NB4 (cell line): ENCODE results near the gene PHLDB3.
A peak's percentile ranks its signal among the peaks of the same experiment; 100 is the strongest.

Experiments
- DNase-seq: peaks from one replicate; pipeline ENCODE4 v3.0.0; 2010; ENCODE audit warnings: low read depth
- H3K4me3 ChIP-seq: one replicate; pipeline ENCODE4 v1.5.1; 2011; ENCODE audit warnings: mild to moderate bottlenecking, low read depth, low read length, moderate library complexity
- MYC ChIP-seq: IDR thresholded peaks from 2 replicates; pipeline ENCODE4 v1.6.1; 2011; ENCODE audit warnings: low read depth, low read length
- POLR2A ChIP-seq: IDR thresholded peaks from 2 replicates; pipeline ENCODE4 v1.6.1; 2011; ENCODE audit warnings: mild to moderate bottlenecking; ENCODE audit not compliant: insufficient read length; ENCODE audit errors: extremely low read depth
- TF ChIP-seq, protein P1 (sequence below): IDR thresholded peaks from 2 replicates; pipeline ENCODE4 v1.6.1; 2011; ENCODE audit warnings: low read depth, low read length
- TF ChIP-seq, protein P2 (sequence below): IDR thresholded peaks from one replicate; pipeline ENCODE4 v1.5.1; 2012; ENCODE audit warnings: low read depth, low read length

PHLDB3 gene

DNA sequence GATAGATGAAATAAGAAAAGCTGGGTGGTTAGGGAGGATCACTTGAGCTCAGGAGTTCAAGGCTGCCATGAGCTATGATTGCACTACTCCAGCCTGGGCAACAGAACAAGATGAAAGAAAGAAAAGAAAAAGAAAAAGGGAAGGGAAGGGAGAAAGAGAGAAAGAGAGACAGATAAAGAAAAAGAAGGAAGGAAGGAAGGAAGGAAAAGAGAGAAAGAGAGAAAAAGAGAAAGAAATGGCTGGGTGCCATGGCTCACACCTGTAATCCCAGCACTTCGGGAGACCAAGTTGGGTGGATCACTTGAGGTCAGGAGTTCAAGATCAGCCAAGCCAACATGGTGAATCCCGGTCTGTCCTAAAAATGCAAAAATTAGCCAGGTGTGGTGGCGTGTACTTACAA, 68.8 kb downstream of the PHLDB3 start:
- no peak for DNase-seq
- TF ChIP-seq POLR2A (no peak), MYC (no peak)
- TF ChIP-seq, protein P1, sequence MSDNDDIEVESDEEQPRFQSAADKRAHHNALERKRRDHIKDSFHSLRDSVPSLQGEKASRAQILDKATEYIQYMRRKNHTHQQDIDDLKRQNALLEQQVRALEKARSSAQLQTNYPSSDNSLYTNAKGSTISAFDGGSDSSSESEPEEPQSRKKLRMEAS = no peak
- TF ChIP-seq, protein P2, sequence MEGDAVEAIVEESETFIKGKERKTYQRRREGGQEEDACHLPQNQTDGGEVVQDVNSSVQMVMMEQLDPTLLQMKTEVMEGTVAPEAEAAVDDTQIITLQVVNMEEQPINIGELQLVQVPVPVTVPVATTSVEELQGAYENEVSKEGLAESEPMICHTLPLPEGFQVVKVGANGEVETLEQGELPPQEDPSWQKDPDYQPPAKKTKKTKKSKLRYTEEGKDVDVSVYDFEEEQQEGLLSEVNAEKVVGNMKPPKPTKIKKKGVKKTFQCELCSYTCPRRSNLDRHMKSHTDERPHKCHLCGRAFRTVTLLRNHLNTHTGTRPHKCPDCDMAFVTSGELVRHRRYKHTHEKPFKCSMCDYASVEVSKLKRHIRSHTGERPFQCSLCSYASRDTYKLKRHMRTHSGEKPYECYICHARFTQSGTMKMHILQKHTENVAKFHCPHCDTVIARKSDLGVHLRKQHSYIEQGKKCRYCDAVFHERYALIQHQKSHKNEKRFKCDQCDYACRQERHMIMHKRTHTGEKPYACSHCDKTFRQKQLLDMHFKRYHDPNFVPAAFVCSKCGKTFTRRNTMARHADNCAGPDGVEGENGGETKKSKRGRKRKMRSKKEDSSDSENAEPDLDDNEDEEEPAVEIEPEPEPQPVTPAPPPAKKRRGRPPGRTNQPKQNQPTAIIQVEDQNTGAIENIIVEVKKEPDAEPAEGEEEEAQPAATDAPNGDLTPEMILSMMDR = no peak
- H3K4me3 ChIP-seq = no peak overlapping the region

DNA sequence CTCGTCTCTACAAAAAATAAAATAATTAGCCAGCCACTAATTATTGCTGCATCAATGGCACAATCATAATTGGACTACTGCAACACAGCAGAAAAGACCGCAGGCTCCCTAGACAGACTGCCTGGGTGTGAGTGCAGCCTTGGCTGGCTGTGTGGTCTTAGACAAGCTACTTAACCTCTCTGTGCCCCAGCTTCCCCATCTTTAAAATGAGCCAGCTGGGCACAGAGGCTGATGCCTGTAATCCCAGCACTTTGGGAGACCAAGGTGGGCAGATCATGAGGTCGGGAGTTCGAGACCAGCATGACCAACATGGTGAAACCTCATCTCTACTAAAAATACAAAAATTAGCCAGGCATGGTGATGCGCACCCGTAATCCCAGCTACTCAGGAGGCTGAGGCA, 70.9 kb downstream of the PHLDB3 start:
- no peak overlapping the region for H3K4me3 ChIP-seq
- TF ChIP-seq, protein P2 = no peak
- TF ChIP-seq POLR2A (no peak), MYC (no peak)
- TF ChIP-seq, protein P1 = no peak
- no peak for DNase-seq

DNA sequence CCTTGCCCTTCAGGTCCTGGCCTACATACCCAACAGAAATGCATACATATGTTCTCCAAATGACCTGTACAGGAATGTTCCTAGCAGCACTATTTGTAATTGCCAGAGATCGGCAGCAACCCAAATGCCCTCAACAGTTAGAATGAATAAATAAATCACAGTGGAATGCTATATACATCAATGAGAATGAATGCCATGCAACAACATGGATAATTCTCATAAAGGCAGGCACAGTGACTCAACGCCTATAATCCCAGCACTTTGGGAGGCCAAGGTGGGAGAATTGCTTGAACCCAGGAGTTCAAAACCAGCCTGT, 71.2 kb downstream of the PHLDB3 start:
- TF ChIP-seq, protein P2 = no peak
- TF ChIP-seq POLR2A = no peak
- DNase-seq = no peak

DNA sequence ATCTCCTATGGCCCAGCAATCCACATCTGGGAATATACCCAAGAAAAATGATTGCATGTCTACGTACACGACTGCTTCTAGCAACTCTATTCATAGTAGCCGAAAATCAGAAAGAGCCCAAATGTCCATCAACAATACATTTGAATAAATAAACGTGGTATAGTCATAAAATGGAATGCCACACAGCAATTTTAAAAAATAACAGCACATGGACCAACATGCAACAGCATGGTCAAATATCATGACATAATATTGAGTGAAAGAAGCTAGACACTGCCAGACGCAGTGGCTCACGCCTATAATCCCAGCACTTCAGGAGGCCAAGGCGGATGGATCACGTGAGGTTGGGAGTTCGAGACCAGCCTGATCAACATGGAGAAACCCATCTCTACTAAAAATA, 73.6 kb downstream of the PHLDB3 start:
- TF ChIP-seq, protein P1 = no peak
- TF ChIP-seq, protein P2 = no peak
- no peak for TF ChIP-seq MYC
- TF ChIP-seq POLR2A = no peak
- DNase-seq = no peak
- no peak overlapping the region for H3K4me3 ChIP-seq

More for the DNA sequence above, 71.2 kb downstream of the PHLDB3 start:
- no peak overlapping the region for H3K4me3 ChIP-seq

DNA sequence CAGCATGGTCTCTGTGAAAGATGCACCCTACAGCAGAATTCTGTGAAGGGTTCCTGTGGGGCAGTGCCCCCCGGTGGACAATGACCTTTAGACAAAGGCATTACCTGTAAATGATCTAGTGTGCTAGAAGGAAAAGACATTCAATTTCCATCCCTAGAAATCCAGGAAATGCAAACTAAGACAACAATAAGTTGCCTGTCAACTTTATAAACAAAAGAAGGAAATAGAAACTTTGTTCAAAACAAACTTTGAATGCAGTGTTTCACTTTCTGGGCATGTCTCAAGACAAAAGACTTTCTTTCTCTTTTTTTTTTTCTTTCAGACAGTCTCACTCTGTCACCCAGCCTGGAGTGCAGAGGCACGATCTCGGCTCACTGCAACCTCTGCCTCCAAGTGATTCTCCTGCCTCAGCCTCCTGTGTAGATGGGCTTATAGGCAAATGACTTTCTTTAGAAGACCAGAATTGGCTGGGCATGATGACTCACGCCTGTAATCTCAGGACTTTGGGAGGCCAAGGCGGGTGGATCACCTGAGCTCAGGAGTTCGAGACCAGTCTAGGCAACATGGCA, 74.3 kb downstream of the PHLDB3 start:
- TF ChIP-seq, protein P1 = no peak
- TF ChIP-seq, protein P2 = peak; percentile 17
- DNase-seq = no peak
- H3K4me3 ChIP-seq = no peak overlapping the region

DNA sequence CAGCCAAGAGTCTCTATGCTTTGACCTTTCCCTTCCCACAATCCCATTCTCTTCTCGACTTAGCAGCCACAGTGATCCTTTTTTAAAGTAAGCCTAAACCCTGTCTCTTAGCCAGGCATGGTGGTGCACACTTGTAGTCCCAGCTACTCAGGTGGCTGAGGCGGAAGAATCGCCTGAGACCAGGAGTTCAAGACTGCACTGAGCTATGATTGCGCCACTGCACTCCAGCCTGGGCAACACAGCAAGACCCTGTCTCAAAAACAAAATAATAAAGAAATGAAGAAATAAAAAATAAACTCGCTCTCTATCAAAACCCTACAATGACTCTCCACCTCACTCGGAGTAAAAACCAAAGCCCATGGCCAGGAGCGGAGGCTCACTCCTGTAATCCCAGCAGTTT, 75.2 kb downstream of the PHLDB3 start:
- TF ChIP-seq, protein P2 = no peak
- TF ChIP-seq, protein P1 = no peak
- TF ChIP-seq MYC (no peak), POLR2A (no peak)
- DNase-seq = no peak
- no peak overlapping the region for H3K4me3 ChIP-seq
